Measurements from ENCODE around the gene PARP15.
A peak's percentile ranks its signal among the peaks of the same experiment; 100 is the strongest.

PARP15 gene

GRCh38 chr3:122559906-122560305 lies 17.5 kb upstream of the PARP15 start:
- H2AFZ ChIP-seq: no peak overlapping the region
- H3K27me3 ChIP-seq (ENCODE audit: control insufficient read depth, insufficient read depth, low read length): no peaks in the 10 kb centered on the region
- H3K27ac ChIP-seq: no peak overlapping the region
- H3K4me3 ChIP-seq (ENCODE audit: low read depth, low read length): no peak overlapping the region
- H3K4me1 ChIP-seq: peaks cover 13% of the 10 kb centered on the region
- no peaks in the 10 kb centered on the region for H3K9me3 ChIP-seq (ENCODE audit: control insufficient read depth, low read length)
- no peak overlapping the region for H3K4me2 ChIP-seq (ENCODE audit: low read length)
- H3K79me2 ChIP-seq: peaks cover 6% of the 10 kb centered on the region
- TF ChIP-seq, protein P1, sequence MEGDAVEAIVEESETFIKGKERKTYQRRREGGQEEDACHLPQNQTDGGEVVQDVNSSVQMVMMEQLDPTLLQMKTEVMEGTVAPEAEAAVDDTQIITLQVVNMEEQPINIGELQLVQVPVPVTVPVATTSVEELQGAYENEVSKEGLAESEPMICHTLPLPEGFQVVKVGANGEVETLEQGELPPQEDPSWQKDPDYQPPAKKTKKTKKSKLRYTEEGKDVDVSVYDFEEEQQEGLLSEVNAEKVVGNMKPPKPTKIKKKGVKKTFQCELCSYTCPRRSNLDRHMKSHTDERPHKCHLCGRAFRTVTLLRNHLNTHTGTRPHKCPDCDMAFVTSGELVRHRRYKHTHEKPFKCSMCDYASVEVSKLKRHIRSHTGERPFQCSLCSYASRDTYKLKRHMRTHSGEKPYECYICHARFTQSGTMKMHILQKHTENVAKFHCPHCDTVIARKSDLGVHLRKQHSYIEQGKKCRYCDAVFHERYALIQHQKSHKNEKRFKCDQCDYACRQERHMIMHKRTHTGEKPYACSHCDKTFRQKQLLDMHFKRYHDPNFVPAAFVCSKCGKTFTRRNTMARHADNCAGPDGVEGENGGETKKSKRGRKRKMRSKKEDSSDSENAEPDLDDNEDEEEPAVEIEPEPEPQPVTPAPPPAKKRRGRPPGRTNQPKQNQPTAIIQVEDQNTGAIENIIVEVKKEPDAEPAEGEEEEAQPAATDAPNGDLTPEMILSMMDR (IDR thresholded peaks at IDR 0.05): no peak
- H3K36me3 ChIP-seq (ENCODE audit: control insufficient read depth, insufficient read depth, low read length): no peaks in the 10 kb centered on the region
- no peak overlapping the region for H3K9ac ChIP-seq

DNA sequence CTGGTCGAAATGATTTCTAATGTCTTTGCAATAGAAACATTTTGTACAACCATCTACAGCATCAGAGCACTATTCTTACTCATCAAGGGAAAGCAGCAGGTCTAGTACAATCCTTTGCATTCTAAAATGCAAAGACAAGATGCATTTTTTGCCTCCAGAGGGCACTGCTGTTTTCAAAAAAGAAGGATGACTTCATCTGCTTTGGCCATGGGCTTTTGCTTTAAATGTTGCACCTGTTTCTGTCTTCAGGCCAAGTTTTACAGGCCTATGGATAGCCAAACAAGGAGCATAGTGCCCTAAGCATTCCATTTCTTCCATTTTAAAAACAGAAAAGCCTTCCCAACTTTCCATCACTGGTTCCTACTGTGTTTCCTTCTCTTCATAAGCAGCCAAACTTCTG lies 16.8 kb upstream of the PARP15 start:
- H3K4me1 ChIP-seq: peaks cover 11% of the 10 kb centered on the region
- H3K4me3 ChIP-seq (ENCODE audit: low read depth, low read length): no peak overlapping the region
- H3K27ac ChIP-seq: no peak overlapping the region
- no peaks in the 10 kb centered on the region for H3K9me3 ChIP-seq (ENCODE audit: control insufficient read depth, low read length)
- H2AFZ ChIP-seq: no peak overlapping the region
- TF ChIP-seq, protein P1 (IDR thresholded peaks at IDR 0.05): peak; percentile 71
- no peaks in the 10 kb centered on the region for H3K36me3 ChIP-seq (ENCODE audit: control insufficient read depth, insufficient read depth, low read length)
- no peak overlapping the region for H3K9ac ChIP-seq
- no peak overlapping the region for H3K4me2 ChIP-seq (ENCODE audit: low read length)
- no peaks in the 10 kb centered on the region for H3K27me3 ChIP-seq (ENCODE audit: control insufficient read depth, insufficient read depth, low read length)
- peaks cover 6% of the 10 kb centered on the region for H3K79me2 ChIP-seq

- Histone ChIP-seq H3K4me3 (ENCODE audit: low read depth, low read length) (peak overlapping the region; percentile 84), H3K9me3 (ENCODE audit: control insufficient read depth, low read length) (no peaks in the 10 kb centered on the region), H3K4me2 (ENCODE audit: low read length) (peak overlapping the region; percentile 84), H3K9ac (peak overlapping the region; percentile 82), H3K27me3 (ENCODE audit: control insufficient read depth, insufficient read depth, low read length) (no peaks in the 10 kb centered on the region), H3K27ac (peak overlapping the region; percentile 96), H3K79me2 (peaks cover 6% of the 10 kb centered on the region), H2AFZ (peak overlapping the region; percentile 96), H3K4me1 (peaks cover 10% of the 10 kb centered on the region), H3K36me3 (ENCODE audit: control insufficient read depth, insufficient read depth, low read length) (no peaks in the 10 kb centered on the region)
- TF ChIP-seq, protein P1 (IDR thresholded peaks at IDR 0.05): no peak
These were observed 14.3 kb upstream of the PARP15 start for GRCh38 chr3:122562923-122563716.

DNA sequence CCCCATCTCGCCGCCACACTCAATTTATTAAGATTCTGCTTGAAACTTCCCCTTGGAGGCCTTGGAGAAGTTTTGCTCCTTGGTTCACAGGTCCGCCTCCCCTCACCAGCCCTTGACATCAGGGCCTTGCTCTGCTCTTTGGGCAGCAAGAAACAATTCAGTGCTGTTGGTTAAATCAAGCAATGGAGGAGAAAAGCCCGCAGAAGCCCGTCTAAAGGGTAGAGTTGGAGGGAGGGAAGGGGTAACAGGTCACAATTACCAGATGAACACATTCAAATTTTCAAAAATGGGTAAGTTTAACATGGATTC lies 13.8 kb upstream of the PARP15 start:
- Histone ChIP-seq H2AFZ (peak overlapping the region; percentile 96), H3K4me1 (peaks cover 14% of the 10 kb centered on the region), H3K79me2 (peaks cover 6% of the 10 kb centered on the region), H3K9me3 (ENCODE audit: control insufficient read depth, low read length) (no peaks in the 10 kb centered on the region), H3K4me3 (ENCODE audit: low read depth, low read length) (peak overlapping the region; percentile 84), H3K27me3 (ENCODE audit: control insufficient read depth, insufficient read depth, low read length) (no peaks in the 10 kb centered on the region), H3K27ac (peak overlapping the region; percentile 96), H3K9ac (peak overlapping the region; percentile 82), H3K36me3 (ENCODE audit: control insufficient read depth, insufficient read depth, low read length) (no peaks in the 10 kb centered on the region), H3K4me2 (ENCODE audit: low read length) (peak overlapping the region; percentile 84)
- TF ChIP-seq, protein P1 (IDR thresholded peaks at IDR 0.05): no peak

All from parathyroid adenoma (tissue), 2 donors.